SK-N-SH (cell line): ENCODE measurements around the gene FRA10AC1. TPM values are rescaled to one million over a fixed set of nuclear protein-coding genes. Genes with fewer than 3 reads are reported as not detected.

Experiments used
- CTCF ChIA-PET: fragments of 300-600, 350-600 bp; formaldehyde crosslinking; extraction: SDS; loops from one replicate; lab custom pipeline; 2021; lab: Yijun Ruan, JAX
- POLR2A ChIA-PET: fragments of 350-600 bp; sonication (Branson Sonifier 250); formaldehyde crosslinking; extraction: SDS; loops from one replicate; lab custom pipeline; 2020; ENCODE audit warnings: antibody characterized with exemption, inconsistent platforms; lab: Yijun Ruan, JAX
- DNase-seq: peaks from one replicate; pipeline ENCODE4 v3.0.0; 2012
- H2AFZ ChIP-seq: fragments of 200-600 bp; sonication (generic); 2 replicates; pipeline ENCODE4 v1.8.1; 2016; ENCODE audit warnings: antibody characterized with exemption, mild to moderate bottlenecking, low read depth
- H3F3A ChIP-seq: fragments of 200-600 bp; sonication (generic); replicated peaks from 2 replicates; pipeline ENCODE3; 2016; ENCODE audit warnings: antibody characterized with exemption, mild to moderate bottlenecking; ENCODE audit not compliant: insufficient read depth
- H3K27ac ChIP-seq, 2 experiments: fragments of 200-500 bp in 1 of 2; fragments of 200-600 bp in 1 of 2; sonication (Bioruptor generic) in 1 of 2; sonication (generic), shearing (Covaris generic) in 1 of 2; 2 replicates each; pipeline versions ENCODE4 v1.5.1 to v1.6.1; 2014 to 2016; ENCODE audit warnings: low read depth in 2 of 2, inconsistent platforms in 1 of 2, low read length in 1 of 2, mild to moderate bottlenecking in 1 of 2, mixed read lengths in 1 of 2
- H3K27me3 ChIP-seq: fragments of 200-600 bp; sonication (generic), shearing (Covaris generic); 2 replicates; pipeline ENCODE4 v1.6.1; 2016; ENCODE audit warnings: mixed run types; ENCODE audit not compliant: insufficient read depth
- H3K36me3 ChIP-seq, 2 experiments: fragments of 200-500 bp in 1 of 2; fragments of 200-600 bp in 1 of 2; sonication (Bioruptor generic) in 1 of 2; sonication (generic) in 1 of 2; replicated peaks in 1 of 2; 2 replicates each; pipeline versions ENCODE3 to v1.5.1; 2014 to 2016; ENCODE audit warnings: low read length in 1 of 2, mild to moderate bottlenecking in 1 of 2; ENCODE audit not compliant: insufficient read depth in 2 of 2, control insufficient read depth in 1 of 2
- H3K4me1 ChIP-seq, 2 experiments: fragments of 200-500 bp in 1 of 2; fragments of 200-600 bp in 1 of 2; sonication (Bioruptor generic) in 1 of 2; sonication (generic), shearing (Covaris generic) in 1 of 2; 2 replicates each; pipeline versions ENCODE4 v1.5.1 to v1.6.1; 2014 to 2016; ENCODE audit warnings: low read depth in 1 of 2, low read length in 1 of 2, mixed run types in 1 of 2; ENCODE audit not compliant: insufficient read depth in 2 of 2, control insufficient read depth in 1 of 2
- H3K4me2 ChIP-seq: fragments of 200-600 bp; sonication (generic), shearing (Covaris generic); 2 replicates; pipeline ENCODE4 v1.6.1; 2017; ENCODE audit warnings: mixed run types
- H3K4me3 ChIP-seq, 2 experiments: fragments of 200-500 bp in 1 of 2; fragments of 200-600 bp in 1 of 2; sonication (Bioruptor generic) in 1 of 2; sonication (generic), shearing (Covaris generic) in 1 of 2; 2 replicates each; pipeline versions ENCODE4 v1.5.1 to v1.8.1; 2014 to 2016; ENCODE audit warnings: low read depth in 2 of 2, inconsistent platforms in 1 of 2, low read length in 1 of 2, mild to moderate bottlenecking in 1 of 2, mixed read lengths in 1 of 2, moderate library complexity in 1 of 2
- H3K79me2 ChIP-seq: fragments of 200-600 bp; sonication (generic); 2 replicates; pipeline ENCODE4 v1.8.1; 2017; ENCODE audit warnings: mild to moderate bottlenecking; ENCODE audit not compliant: insufficient read depth
- H3K9ac ChIP-seq: fragments of 200-600 bp; sonication (generic); 2 replicates; pipeline ENCODE4 v1.6.1; 2017; ENCODE audit warnings: mixed run types
- H3K9me2 ChIP-seq: fragments of 200-600 bp; sonication (generic); 2 replicates; pipeline ENCODE4 v1.6.1; 2017; ENCODE audit warnings: mixed run types
- H3K9me3 ChIP-seq: fragments of 200-600 bp; sonication (generic); 2 replicates; pipeline ENCODE4 v1.6.1; 2017; ENCODE audit warnings: mixed run types, mild to moderate bottlenecking, moderate library complexity
- H4K20me1 ChIP-seq: fragments of 200-600 bp; sonication (generic); 2 replicates; pipeline ENCODE4 v1.6.1; 2017; ENCODE audit warnings: mild to moderate bottlenecking, mixed run types; ENCODE audit not compliant: insufficient read depth
- CHD2 ChIP-seq: fragments of 150-350 bp; IDR thresholded peaks from 2 replicates; pipeline ENCODE4 v1.6.1; 2018; ENCODE audit warnings: low read length; ENCODE audit not compliant: partially characterized antibody
- ELF1 ChIP-seq: IDR thresholded peaks from 2 replicates; pipeline ENCODE4 v1.4.0; 2012
- FOSL2 ChIP-seq: IDR thresholded peaks from 2 replicates; pipeline ENCODE4 v1.4.0; 2012; ENCODE audit warnings: low read depth, mild to moderate bottlenecking, moderate library complexity, borderline replicate concordance
- FOXM1 ChIP-seq: IDR thresholded peaks from 2 replicates; pipeline ENCODE4 v1.4.0; 2012; ENCODE audit warnings: low read depth, mild to moderate bottlenecking
- GABPA ChIP-seq: IDR thresholded peaks from 2 replicates; pipeline ENCODE4 v1.4.0; 2012; ENCODE audit warnings: low read depth, mild to moderate bottlenecking
- IRF3 ChIP-seq: fragments of 150-350 bp; IDR thresholded peaks from 2 replicates; pipeline ENCODE4 v1.6.1; 2016; ENCODE audit warnings: mild to moderate bottlenecking, low read depth, low read length
- NFIC ChIP-seq: IDR thresholded peaks from 2 replicates; pipeline ENCODE4 v1.4.0; 2012; ENCODE audit warnings: borderline replicate concordance
- PBX3 ChIP-seq: IDR thresholded peaks from 2 replicates; pipeline ENCODE4; 2012
- REST ChIP-seq: IDR thresholded peaks from 2 replicates; pipeline ENCODE4 v1.6.1; 2012; ENCODE audit warnings: mild to moderate bottlenecking, low read depth, low read length, moderate library complexity
- RFX5 ChIP-seq: IDR thresholded peaks from 2 replicates; pipeline ENCODE4 v1.6.1; 2012; ENCODE audit warnings: mild to moderate bottlenecking, improper control_type of control experiment, low read length
- RXRA ChIP-seq: IDR thresholded peaks from 2 replicates; pipeline ENCODE4 v1.4.0; 2012; ENCODE audit warnings: low read depth, mild to moderate bottlenecking, borderline replicate concordance
- SMC3 ChIP-seq: IDR thresholded peaks from 2 replicates; pipeline ENCODE4 v1.6.1; 2012; ENCODE audit warnings: low read depth, low read length, improper control_type of control experiment
- TEAD4 ChIP-seq: IDR thresholded peaks from 2 replicates; pipeline ENCODE4 v1.4.0; 2012; ENCODE audit warnings: mild to moderate bottlenecking, borderline replicate concordance; ENCODE audit not compliant: insufficient read depth
- USF1 ChIP-seq: IDR thresholded peaks from 2 replicates; pipeline ENCODE4 v1.4.0; 2012; ENCODE audit warnings: low read depth, borderline replicate concordance
- ZBTB33 ChIP-seq: IDR thresholded peaks from 2 replicates; pipeline ENCODE4 v1.4.0; 2012; ENCODE audit warnings: low read depth, borderline replicate concordance
- WGBS: methylation state at CpG from one replicate; pipeline ENCODE4 v1.1.6; 2017; ENCODE audit warnings: low lambda C conversion rate; 5-methylcytosine and 5-hydroxymethylcytosine counted together
- polyA plus RNA-seq, 3 experiments: library from polyadenylated mRNA; depleted of rRNA; stranded (reverse); fragments of >200 nt; gene quantifications; 2 replicates each; pipeline ENCODE4 v1.2.3, GENCODE V29; 2012

FRA10AC1 gene
- polyA plus RNA-seq, 1 of the 3 experiments (the other 2 are of a cell fraction), result 3.9 TPM

- H3K27me3 ChIP-seq, result no peaks in the 10 kb centered on the region
- no peaks in the 10 kb centered on the region for H3K4me1 ChIP-seq
- CTCF ChIA-PET, result no interaction called here
- TF ChIP-seq SMC3 (no peak), CHD2 (no peak)
- no peak overlapping the region for H3K4me3 ChIP-seq
- no peaks in the 10 kb centered on the region for H4K20me1 ChIP-seq
- no peak overlapping the region for H3K27ac ChIP-seq
- H3K9ac ChIP-seq, result no peak overlapping the region
- no peaks in the 10 kb centered on the region for H3K9me3 ChIP-seq
- H3F3A ChIP-seq, result no peaks in the 10 kb centered on the region
- DNase-seq, result no peak
- H3K36me3 ChIP-seq, result no peaks in the 10 kb centered on the region
- POLR2A ChIA-PET, result no interaction called here
- H3K4me2 ChIP-seq, result no peak overlapping the region
- H3K79me2 ChIP-seq, result no peaks in the 10 kb centered on the region
- no peak overlapping the region for H2AFZ ChIP-seq
- H3K9me2 ChIP-seq, result no peaks in the 10 kb centered on the region
- WGBS, result 51% methylated on average over 2 of the region's 2 CpGs
Observed at GRCh38 chr10:93723153-93723552, 20.8 kb upstream of the FRA10AC1 start.

GRCh38 chr10:93722550-93722949 lies 20.2 kb upstream of the FRA10AC1 start:
- Histone ChIP-seq H3K4me3 (no peak overlapping the region), H3K4me2 (no peak overlapping the region), H3K27me3 (no peaks in the 10 kb centered on the region), H2AFZ (no peak overlapping the region), H3K9me3 (no peaks in the 10 kb centered on the region), H3F3A (no peaks in the 10 kb centered on the region), H4K20me1 (no peaks in the 10 kb centered on the region), H3K27ac (no peak overlapping the region), H3K4me1 (no peaks in the 10 kb centered on the region), H3K79me2 (no peaks in the 10 kb centered on the region), H3K9me2 (no peaks in the 10 kb centered on the region), H3K36me3 (no peaks in the 10 kb centered on the region), H3K9ac (no peak overlapping the region)
- no peak for TF ChIP-seq NFIC
- no peak for TF ChIP-seq ZBTB33
- TF ChIP-seq RFX5, result no peak
- no peak for TF ChIP-seq USF1
- TF ChIP-seq ELF1, result no peak
- TF ChIP-seq REST, result no peak
- no peak for TF ChIP-seq CHD2
- TF ChIP-seq IRF3, result no peak
- TF ChIP-seq FOXM1, result no peak
- TF ChIP-seq PBX3, result no peak
- no peak for TF ChIP-seq GABPA
- no peak for TF ChIP-seq RXRA
- no peak for TF ChIP-seq FOSL2
- TF ChIP-seq TEAD4, result no peak
- no peak for DNase-seq
- POLR2A ChIA-PET, result no interaction called here
- CTCF ChIA-PET, result interaction anchor here (0.6 kb wide), 1 partner anchor 24 kb away, joined by 3 read pairs; no protein-coding TSS in a partner anchor
